SK-N-SH (cell line): ENCODE data around the gene NOL6. TPM values are rescaled to one million over a fixed set of nuclear protein-coding genes. Genes with fewer than 3 reads are reported as not detected.

Source experiments
- CTCF ChIA-PET: fragments of 300-600, 350-600 bp; formaldehyde crosslinking; extraction: SDS; loops from one replicate; lab custom pipeline; 2021; lab: Yijun Ruan, JAX
- POLR2A ChIA-PET: fragments of 350-600 bp; sonication (Branson Sonifier 250); formaldehyde crosslinking; extraction: SDS; loops from one replicate; lab custom pipeline; 2020; ENCODE audit warnings: antibody characterized with exemption, inconsistent platforms; lab: Yijun Ruan, JAX
- DNase-seq: peaks from one replicate; pipeline ENCODE4 v3.0.0; 2012
- H2AFZ ChIP-seq: fragments of 200-600 bp; sonication (generic); 2 replicates; pipeline ENCODE4 v1.8.1; 2016; ENCODE audit warnings: antibody characterized with exemption, mild to moderate bottlenecking, low read depth
- H3F3A ChIP-seq: fragments of 200-600 bp; sonication (generic); replicated peaks from 2 replicates; pipeline ENCODE3; 2016; ENCODE audit warnings: antibody characterized with exemption, mild to moderate bottlenecking; ENCODE audit not compliant: insufficient read depth
- H3K27ac ChIP-seq, 2 experiments: fragments of 200-500 bp in 1 of 2; fragments of 200-600 bp in 1 of 2; sonication (Bioruptor generic) in 1 of 2; sonication (generic), shearing (Covaris generic) in 1 of 2; 2 replicates each; pipeline versions ENCODE4 v1.5.1 to v1.6.1; 2014 to 2016; ENCODE audit warnings: low read depth in 2 of 2, inconsistent platforms in 1 of 2, low read length in 1 of 2, mild to moderate bottlenecking in 1 of 2, mixed read lengths in 1 of 2
- H3K27me3 ChIP-seq: fragments of 200-600 bp; sonication (generic), shearing (Covaris generic); 2 replicates; pipeline ENCODE4 v1.6.1; 2016; ENCODE audit warnings: mixed run types; ENCODE audit not compliant: insufficient read depth
- H3K36me3 ChIP-seq, 2 experiments: fragments of 200-500 bp in 1 of 2; fragments of 200-600 bp in 1 of 2; sonication (Bioruptor generic) in 1 of 2; sonication (generic) in 1 of 2; replicated peaks in 1 of 2; 2 replicates each; pipeline versions ENCODE3 to v1.5.1; 2014 to 2016; ENCODE audit warnings: low read length in 1 of 2, mild to moderate bottlenecking in 1 of 2; ENCODE audit not compliant: insufficient read depth in 2 of 2, control insufficient read depth in 1 of 2
- H3K4me1 ChIP-seq, 2 experiments: fragments of 200-500 bp in 1 of 2; fragments of 200-600 bp in 1 of 2; sonication (Bioruptor generic) in 1 of 2; sonication (generic), shearing (Covaris generic) in 1 of 2; 2 replicates each; pipeline versions ENCODE4 v1.5.1 to v1.6.1; 2014 to 2016; ENCODE audit warnings: low read depth in 1 of 2, low read length in 1 of 2, mixed run types in 1 of 2; ENCODE audit not compliant: insufficient read depth in 2 of 2, control insufficient read depth in 1 of 2
- H3K4me2 ChIP-seq: fragments of 200-600 bp; sonication (generic), shearing (Covaris generic); 2 replicates; pipeline ENCODE4 v1.6.1; 2017; ENCODE audit warnings: mixed run types
- H3K4me3 ChIP-seq, 2 experiments: fragments of 200-500 bp in 1 of 2; fragments of 200-600 bp in 1 of 2; sonication (Bioruptor generic) in 1 of 2; sonication (generic), shearing (Covaris generic) in 1 of 2; 2 replicates each; pipeline versions ENCODE4 v1.5.1 to v1.8.1; 2014 to 2016; ENCODE audit warnings: low read depth in 2 of 2, inconsistent platforms in 1 of 2, low read length in 1 of 2, mild to moderate bottlenecking in 1 of 2, mixed read lengths in 1 of 2, moderate library complexity in 1 of 2
- H3K79me2 ChIP-seq: fragments of 200-600 bp; sonication (generic); 2 replicates; pipeline ENCODE4 v1.8.1; 2017; ENCODE audit warnings: mild to moderate bottlenecking; ENCODE audit not compliant: insufficient read depth
- H3K9ac ChIP-seq: fragments of 200-600 bp; sonication (generic); 2 replicates; pipeline ENCODE4 v1.6.1; 2017; ENCODE audit warnings: mixed run types
- H3K9me2 ChIP-seq: fragments of 200-600 bp; sonication (generic); 2 replicates; pipeline ENCODE4 v1.6.1; 2017; ENCODE audit warnings: mixed run types
- H3K9me3 ChIP-seq: fragments of 200-600 bp; sonication (generic); 2 replicates; pipeline ENCODE4 v1.6.1; 2017; ENCODE audit warnings: mixed run types, mild to moderate bottlenecking, moderate library complexity
- H4K20me1 ChIP-seq: fragments of 200-600 bp; sonication (generic); 2 replicates; pipeline ENCODE4 v1.6.1; 2017; ENCODE audit warnings: mild to moderate bottlenecking, mixed run types; ENCODE audit not compliant: insufficient read depth
- CHD2 ChIP-seq: fragments of 150-350 bp; IDR thresholded peaks from 2 replicates; pipeline ENCODE4 v1.6.1; 2018; ENCODE audit warnings: low read length; ENCODE audit not compliant: partially characterized antibody
- EP300 ChIP-seq, 2 experiments: IDR thresholded peaks; 2 replicates each; pipeline versions ENCODE4 v1.4.0 to v1.6.1; 2012; ENCODE audit warnings: borderline replicate concordance in 1 of 2, low read depth in 1 of 2, low read length in 1 of 2
- EZH2phosphoT487 ChIP-seq: fragments of 200-600 bp; sonication (generic); IDR thresholded peaks from 2 replicates; pipeline ENCODE4 v1.6.1; 2017; ENCODE audit warnings: low read depth, mixed run types, mild to moderate bottlenecking, antibody characterized with exemption, moderate library complexity, borderline replicate concordance
- FOXJ3 ChIP-seq: sonication (generic); formaldehyde crosslinking; IDR thresholded peaks from 2 replicates; pipeline ENCODE4 v1.5.1; 2020; ENCODE audit warnings: mild to moderate bottlenecking, missing genetic modification reagents
- FOXM1 ChIP-seq: IDR thresholded peaks from 2 replicates; pipeline ENCODE4 v1.4.0; 2012; ENCODE audit warnings: low read depth, mild to moderate bottlenecking
- GABPA ChIP-seq: IDR thresholded peaks from 2 replicates; pipeline ENCODE4 v1.4.0; 2012; ENCODE audit warnings: low read depth, mild to moderate bottlenecking
- MEF2A ChIP-seq: IDR thresholded peaks from 2 replicates; pipeline ENCODE4 v1.4.0; 2012; ENCODE audit warnings: low read depth, borderline replicate concordance
- MXI1 ChIP-seq: IDR thresholded peaks from 2 replicates; pipeline ENCODE4 v1.6.1; 2012; ENCODE audit warnings: mild to moderate bottlenecking, low read depth, low read length, improper control_type of control experiment
- NFIC ChIP-seq: IDR thresholded peaks from 2 replicates; pipeline ENCODE4 v1.4.0; 2012; ENCODE audit warnings: borderline replicate concordance
- RAD21 ChIP-seq: IDR thresholded peaks from 2 replicates; pipeline ENCODE4 v1.6.1; 2012; ENCODE audit warnings: mild to moderate bottlenecking, low read length
- SIN3A ChIP-seq: IDR thresholded peaks from 2 replicates; pipeline ENCODE4 v1.6.1; 2012; ENCODE audit warnings: low read depth, mild to moderate bottlenecking, low read length, moderate library complexity, borderline replicate concordance
- TEAD4 ChIP-seq: IDR thresholded peaks from 2 replicates; pipeline ENCODE4 v1.4.0; 2012; ENCODE audit warnings: mild to moderate bottlenecking, borderline replicate concordance; ENCODE audit not compliant: insufficient read depth
- WGBS: methylation state at CpG from one replicate; pipeline ENCODE4 v1.1.6; 2017; ENCODE audit warnings: low lambda C conversion rate; 5-methylcytosine and 5-hydroxymethylcytosine counted together
- polyA plus RNA-seq, 3 experiments: library from polyadenylated mRNA; depleted of rRNA; stranded (reverse); fragments of >200 nt; gene quantifications; 2 replicates each; pipeline ENCODE4 v1.2.3, GENCODE V29; 2012
- TF ChIP-seq, protein P1 (sequence below): IDR thresholded peaks from 2 replicates; pipeline ENCODE4 v1.4.0; 2012; ENCODE audit warnings: low read depth, borderline replicate concordance
- TF ChIP-seq, protein P2 (sequence below): IDR thresholded peaks from 2 replicates; pipeline ENCODE4 v1.4.0; 2012; ENCODE audit warnings: low read depth, borderline replicate concordance
- TF ChIP-seq, protein P3 (sequence below): fragments of 200-600 bp; sonication (generic); IDR thresholded peaks from 2 replicates; pipeline ENCODE4 v1.6.1; 2017; ENCODE audit warnings: antibody characterized with exemption, mild to moderate bottlenecking, moderate library complexity
- TF ChIP-seq, protein P4 (sequence below): IDR thresholded peaks from 2 replicates; pipeline ENCODE4 v1.4.0; 2012; ENCODE audit warnings: low read depth
- TF ChIP-seq, protein P5 (sequence below): IDR thresholded peaks from 2 replicates; pipeline ENCODE4 v1.6.1; 2012; ENCODE audit warnings: mild to moderate bottlenecking, low read depth, low read length, moderate library complexity

NOL6 gene
- polyA plus RNA-seq, 1 of the 3 experiments (the other 2 are of a cell fraction) = 52.2 TPM

DNA sequence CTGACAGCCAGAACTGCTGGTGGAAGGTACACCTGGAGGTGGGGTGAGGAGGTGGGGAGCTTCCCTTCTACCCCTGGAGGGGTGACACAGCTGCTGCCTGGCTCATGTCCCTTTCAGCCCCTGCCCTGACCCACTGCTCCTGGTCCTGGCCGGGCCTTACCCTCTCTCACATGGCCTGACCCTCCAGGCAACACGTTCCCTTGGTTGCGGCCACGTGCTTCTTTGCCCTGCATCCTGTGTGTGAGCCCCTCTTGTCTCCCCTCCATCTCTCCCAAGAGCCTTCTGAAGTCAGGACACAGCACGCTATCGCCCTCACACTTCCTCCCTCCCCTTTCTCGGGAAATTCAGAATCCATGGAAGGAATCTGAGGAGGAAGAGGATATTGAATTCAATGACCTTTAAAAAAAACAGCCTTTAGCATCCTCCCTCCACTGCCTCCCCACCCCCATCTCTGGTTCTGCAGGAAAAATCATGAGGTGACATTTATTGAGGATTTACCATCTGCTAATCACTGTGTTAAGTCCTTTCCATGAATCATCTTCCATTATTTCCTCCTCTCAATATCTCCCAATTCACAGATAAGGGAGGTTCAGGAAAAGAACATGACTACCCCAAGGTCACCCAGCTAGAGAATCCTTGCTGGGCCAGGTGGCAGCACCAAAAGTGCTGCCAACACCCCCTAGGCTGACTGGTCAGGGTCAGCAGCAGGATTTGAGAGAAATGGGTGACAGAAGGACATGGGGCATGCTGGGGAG is 34.6 kb downstream of the NOL6 start:
- H4K20me1 ChIP-seq = no peaks in the 10 kb centered on the region
- no peak overlapping the region for H2AFZ ChIP-seq
- H3K4me1 ChIP-seq = no peaks in the 10 kb centered on the region
- H3K36me3 ChIP-seq = no peaks in the 10 kb centered on the region
- H3K9ac ChIP-seq = no peak overlapping the region
- no peak overlapping the region for H3K4me3 ChIP-seq
- no peak overlapping the region for H3K4me2 ChIP-seq
- TF ChIP-seq, protein P1, sequence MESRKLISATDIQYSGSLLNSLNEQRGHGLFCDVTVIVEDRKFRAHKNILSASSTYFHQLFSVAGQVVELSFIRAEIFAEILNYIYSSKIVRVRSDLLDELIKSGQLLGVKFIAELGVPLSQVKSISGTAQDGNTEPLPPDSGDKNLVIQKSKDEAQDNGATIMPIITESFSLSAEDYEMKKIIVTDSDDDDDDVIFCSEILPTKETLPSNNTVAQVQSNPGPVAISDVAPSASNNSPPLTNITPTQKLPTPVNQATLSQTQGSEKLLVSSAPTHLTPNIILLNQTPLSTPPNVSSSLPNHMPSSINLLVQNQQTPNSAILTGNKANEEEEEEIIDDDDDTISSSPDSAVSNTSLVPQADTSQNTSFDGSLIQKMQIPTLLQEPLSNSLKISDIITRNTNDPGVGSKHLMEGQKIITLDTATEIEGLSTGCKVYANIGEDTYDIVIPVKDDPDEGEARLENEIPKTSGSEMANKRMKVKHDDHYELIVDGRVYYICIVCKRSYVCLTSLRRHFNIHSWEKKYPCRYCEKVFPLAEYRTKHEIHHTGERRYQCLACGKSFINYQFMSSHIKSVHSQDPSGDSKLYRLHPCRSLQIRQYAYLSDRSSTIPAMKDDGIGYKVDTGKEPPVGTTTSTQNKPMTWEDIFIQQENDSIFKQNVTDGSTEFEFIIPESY = no peak
- TF ChIP-seq SIN3A = no peak
- no peak for TF ChIP-seq NFIC
- TF ChIP-seq, all 33 proteins: peak for 0
- 76% methylated on average over 7 of the region's 7 CpGs for WGBS
- DNase-seq = no peak
- Histone ChIP-seq H3F3A (no peaks in the 10 kb centered on the region), H3K27ac (no peak overlapping the region), H3K27me3 (peaks cover 4% of the 10 kb centered on the region; the same call in 1 of the 2 replicates), H3K79me2 (no peaks in the 10 kb centered on the region), H3K9me2 (no peaks in the 10 kb centered on the region), H3K9me3 (no peaks in the 10 kb centered on the region)
- POLR2A ChIA-PET = interaction anchor here (0.7 kb wide), 1 partner anchor 19 kb away, joined by 3 read pairs; no protein-coding TSS in a partner anchor
- CTCF ChIA-PET = interaction anchor here (1.1 to 3.6 kb wide), 6 partner anchors 9 to 65 kb away, joined by 3 to 14 read pairs (median 9); partner anchors contain the start of gene AQP3

DNA sequence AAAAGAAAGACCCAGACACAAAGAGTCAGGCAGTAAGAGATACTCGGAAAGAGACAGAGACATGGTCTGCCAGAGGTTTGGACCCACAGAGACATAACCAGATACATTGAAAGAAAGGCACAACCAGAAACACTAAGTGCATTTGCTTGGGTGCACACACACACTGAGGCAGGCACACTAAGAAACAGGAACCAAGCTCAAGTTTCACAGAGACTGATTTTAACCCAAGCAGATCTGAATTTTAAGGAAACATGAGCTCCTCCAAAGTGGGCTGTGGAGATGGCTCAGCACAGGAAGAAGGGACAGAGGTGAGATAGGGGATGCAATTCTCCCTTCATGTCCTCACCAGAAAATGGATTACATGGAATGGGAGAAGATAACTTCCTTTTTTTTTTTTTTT is 35.8 kb downstream of the NOL6 start:
- ChIA-PET POLR2A (interaction anchor here (0.7 kb wide), 1 partner anchor 18 kb away, joined by 3 read pairs; no protein-coding TSS in a partner anchor), CTCF (interaction anchor here (0.7 to 3.8 kb wide), 7 partner anchors 10 to 34 kb away, joined by 3 to 12 read pairs (median 3); partner anchors contain the start of gene AQP3)
- Histone ChIP-seq H3F3A (no peaks in the 10 kb centered on the region), H3K9me3 (no peaks in the 10 kb centered on the region), H3K36me3 (no peaks in the 10 kb centered on the region), H3K79me2 (no peaks in the 10 kb centered on the region), H3K4me1 (no peaks in the 10 kb centered on the region), H3K9ac (no peak overlapping the region), H4K20me1 (no peaks in the 10 kb centered on the region), H3K27me3 (peaks cover 4% of the 10 kb centered on the region; the same call in 1 of the 2 replicates), H3K4me2 (no peak overlapping the region), H3K4me3 (no peak overlapping the region), H3K27ac (no peak overlapping the region), H3K9me2 (no peaks in the 10 kb centered on the region), H2AFZ (no peak overlapping the region)
- DNase-seq = no peak
- 48% methylated on average over 1 of the region's 1 CpG for WGBS
- TF ChIP-seq, protein P2, sequence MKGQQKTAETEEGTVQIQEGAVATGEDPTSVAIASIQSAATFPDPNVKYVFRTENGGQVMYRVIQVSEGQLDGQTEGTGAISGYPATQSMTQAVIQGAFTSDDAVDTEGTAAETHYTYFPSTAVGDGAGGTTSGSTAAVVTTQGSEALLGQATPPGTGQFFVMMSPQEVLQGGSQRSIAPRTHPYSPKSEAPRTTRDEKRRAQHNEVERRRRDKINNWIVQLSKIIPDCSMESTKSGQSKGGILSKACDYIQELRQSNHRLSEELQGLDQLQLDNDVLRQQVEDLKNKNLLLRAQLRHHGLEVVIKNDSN = no peak
- TF ChIP-seq EZH2phosphoT487 (no peak), RAD21 (no peak), MEF2A (no peak), FOXM1 (no peak), EP300 (IDR thresholded peaks at IDR 0.05; ENCODE audit: borderline replicate concordance in 1 of 2, low read depth in 1 of 2, low read length in 1 of 2) (no peak), GABPA (no peak), TEAD4 (no peak), CHD2 (no peak), NFIC (no peak), MXI1 (no peak), FOXJ3 (CRISPR knock-in tag) (no peak)
- TF ChIP-seq, protein P3, sequence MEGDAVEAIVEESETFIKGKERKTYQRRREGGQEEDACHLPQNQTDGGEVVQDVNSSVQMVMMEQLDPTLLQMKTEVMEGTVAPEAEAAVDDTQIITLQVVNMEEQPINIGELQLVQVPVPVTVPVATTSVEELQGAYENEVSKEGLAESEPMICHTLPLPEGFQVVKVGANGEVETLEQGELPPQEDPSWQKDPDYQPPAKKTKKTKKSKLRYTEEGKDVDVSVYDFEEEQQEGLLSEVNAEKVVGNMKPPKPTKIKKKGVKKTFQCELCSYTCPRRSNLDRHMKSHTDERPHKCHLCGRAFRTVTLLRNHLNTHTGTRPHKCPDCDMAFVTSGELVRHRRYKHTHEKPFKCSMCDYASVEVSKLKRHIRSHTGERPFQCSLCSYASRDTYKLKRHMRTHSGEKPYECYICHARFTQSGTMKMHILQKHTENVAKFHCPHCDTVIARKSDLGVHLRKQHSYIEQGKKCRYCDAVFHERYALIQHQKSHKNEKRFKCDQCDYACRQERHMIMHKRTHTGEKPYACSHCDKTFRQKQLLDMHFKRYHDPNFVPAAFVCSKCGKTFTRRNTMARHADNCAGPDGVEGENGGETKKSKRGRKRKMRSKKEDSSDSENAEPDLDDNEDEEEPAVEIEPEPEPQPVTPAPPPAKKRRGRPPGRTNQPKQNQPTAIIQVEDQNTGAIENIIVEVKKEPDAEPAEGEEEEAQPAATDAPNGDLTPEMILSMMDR = no peak
- TF ChIP-seq, protein P4, sequence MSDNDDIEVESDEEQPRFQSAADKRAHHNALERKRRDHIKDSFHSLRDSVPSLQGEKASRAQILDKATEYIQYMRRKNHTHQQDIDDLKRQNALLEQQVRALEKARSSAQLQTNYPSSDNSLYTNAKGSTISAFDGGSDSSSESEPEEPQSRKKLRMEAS = no peak
- TF ChIP-seq, protein P5, sequence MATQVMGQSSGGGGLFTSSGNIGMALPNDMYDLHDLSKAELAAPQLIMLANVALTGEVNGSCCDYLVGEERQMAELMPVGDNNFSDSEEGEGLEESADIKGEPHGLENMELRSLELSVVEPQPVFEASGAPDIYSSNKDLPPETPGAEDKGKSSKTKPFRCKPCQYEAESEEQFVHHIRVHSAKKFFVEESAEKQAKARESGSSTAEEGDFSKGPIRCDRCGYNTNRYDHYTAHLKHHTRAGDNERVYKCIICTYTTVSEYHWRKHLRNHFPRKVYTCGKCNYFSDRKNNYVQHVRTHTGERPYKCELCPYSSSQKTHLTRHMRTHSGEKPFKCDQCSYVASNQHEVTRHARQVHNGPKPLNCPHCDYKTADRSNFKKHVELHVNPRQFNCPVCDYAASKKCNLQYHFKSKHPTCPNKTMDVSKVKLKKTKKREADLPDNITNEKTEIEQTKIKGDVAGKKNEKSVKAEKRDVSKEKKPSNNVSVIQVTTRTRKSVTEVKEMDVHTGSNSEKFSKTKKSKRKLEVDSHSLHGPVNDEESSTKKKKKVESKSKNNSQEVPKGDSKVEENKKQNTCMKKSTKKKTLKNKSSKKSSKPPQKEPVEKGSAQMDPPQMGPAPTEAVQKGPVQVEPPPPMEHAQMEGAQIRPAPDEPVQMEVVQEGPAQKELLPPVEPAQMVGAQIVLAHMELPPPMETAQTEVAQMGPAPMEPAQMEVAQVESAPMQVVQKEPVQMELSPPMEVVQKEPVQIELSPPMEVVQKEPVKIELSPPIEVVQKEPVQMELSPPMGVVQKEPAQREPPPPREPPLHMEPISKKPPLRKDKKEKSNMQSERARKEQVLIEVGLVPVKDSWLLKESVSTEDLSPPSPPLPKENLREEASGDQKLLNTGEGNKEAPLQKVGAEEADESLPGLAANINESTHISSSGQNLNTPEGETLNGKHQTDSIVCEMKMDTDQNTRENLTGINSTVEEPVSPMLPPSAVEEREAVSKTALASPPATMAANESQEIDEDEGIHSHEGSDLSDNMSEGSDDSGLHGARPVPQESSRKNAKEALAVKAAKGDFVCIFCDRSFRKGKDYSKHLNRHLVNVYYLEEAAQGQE = no peak
